Neural cell (in vitro differentiated cells): ENCODE data around the gene GPC5.

ENCODE experiments used
- CTCF ChIP-seq: fragments of 450-650 bp; IDR thresholded peaks from 2 replicates; pipeline ENCODE4 v1.5.1; 2014; ENCODE audit warnings: antibody characterized with exemption, mild to moderate bottlenecking, moderate library complexity; ENCODE audit not compliant: poor library complexity, severe bottlenecking
- EP300 ChIP-seq: fragments of 450-650 bp; conservative IDR thresholded peaks from 2 replicates; pipeline ENCODE4 v1.6.1; 2014; ENCODE audit warnings: antibody characterized with exemption, mild to moderate bottlenecking, moderate library complexity; ENCODE audit not compliant: poor library complexity, severe bottlenecking
- EZH2 ChIP-seq: fragments of 200-600, 300-800 bp; shearing (Covaris generic), sonication (generic); IDR thresholded peaks from 2 replicates; pipeline ENCODE4 v1.6.1; 2014; ENCODE audit warnings: antibody characterized with exemption, low read length, borderline replicate concordance, mild to moderate bottlenecking; ENCODE audit not compliant: insufficient read depth, poor library complexity, severe bottlenecking
- SMC3 ChIP-seq: fragments of 450-650 bp; conservative IDR thresholded peaks from 2 replicates; pipeline ENCODE4 v1.6.1; 2014; ENCODE audit warnings: antibody characterized with exemption, mild to moderate bottlenecking, moderate library complexity; ENCODE audit not compliant: poor library complexity

- TF ChIP-seq CTCF, result no peak
- no peak for TF ChIP-seq EZH2
- TF ChIP-seq SMC3, result no peak
- no peak for TF ChIP-seq EP300
Measured at GRCh38 chr13:91621161-91621560, 222.7 kb downstream of the GPC5 start.
